Liver (tissue), 3 donors: Measurements from ENCODE around the gene ZC3H11A.

ENCODE experiments used
- CTCF ChIP-seq: fragments of 150-350 bp; IDR thresholded peaks from 2 replicates; pipeline ENCODE4 v1.5.1; 2017; ENCODE audit warnings: improper control_type of control experiment, low read depth, low read length; ENCODE audit not compliant: missing input control
- FOXA1 ChIP-seq: IDR thresholded peaks from 2 replicates; pipeline ENCODE4 v1.6.1; 2016; ENCODE audit warnings: antibody characterized with exemption
- GABPA ChIP-seq, 2 donors: IDR thresholded peaks in 1 of 2; conservative IDR thresholded peaks in 1 of 2; 2 replicates each; pipeline ENCODE4 v1.6.1; 2016; ENCODE audit warnings: antibody characterized with exemption in 2 of 2, mild to moderate bottlenecking in 1 of 2, moderate library complexity in 1 of 2
- HNF4A ChIP-seq, 2 donors: conservative IDR thresholded peaks; 2 replicates each; pipeline ENCODE4 v1.6.1; 2016; ENCODE audit warnings: antibody characterized with exemption in 2 of 2, mild to moderate bottlenecking in 2 of 2
- HNF4G ChIP-seq: IDR thresholded peaks from 2 replicates; pipeline ENCODE4 v1.6.1; 2016; ENCODE audit warnings: antibody characterized with exemption
- JUND ChIP-seq, 2 donors: IDR thresholded peaks; 2 replicates each; pipeline ENCODE4 v1.6.1; 2016; ENCODE audit warnings: antibody characterized with exemption in 2 of 2
- MAX ChIP-seq: IDR thresholded peaks from 2 replicates; pipeline ENCODE4 v1.6.1; 2016; ENCODE audit warnings: antibody characterized with exemption
- RAD21 ChIP-seq, 2 donors: IDR thresholded peaks; 2 replicates each; pipeline ENCODE4 v1.6.1; 2016; ENCODE audit warnings: antibody characterized with exemption in 2 of 2, mild to moderate bottlenecking in 2 of 2
- REST ChIP-seq: IDR thresholded peaks from 2 replicates; pipeline ENCODE4 v1.6.1; 2016; ENCODE audit warnings: antibody characterized with exemption, mild to moderate bottlenecking
- RXRA ChIP-seq, 2 donors: IDR thresholded peaks; 2 replicates each; pipeline ENCODE4 v1.6.1; 2017 to 2018; ENCODE audit warnings: antibody characterized with exemption in 2 of 2, mild to moderate bottlenecking in 1 of 2
- SP1 ChIP-seq: IDR thresholded peaks from 2 replicates; pipeline ENCODE4 v1.6.1; 2018; ENCODE audit warnings: antibody characterized with exemption, mild to moderate bottlenecking
- TAF1 ChIP-seq: conservative IDR thresholded peaks from 2 replicates; pipeline ENCODE4 v1.6.1; 2016; ENCODE audit warnings: antibody characterized with exemption, mild to moderate bottlenecking
- YY1 ChIP-seq: IDR thresholded peaks from 2 replicates; pipeline ENCODE4 v1.6.1; 2016; ENCODE audit warnings: antibody characterized with exemption, mild to moderate bottlenecking
- donor health status: healthy.
- donor health status: healthy.

- no peak for TF ChIP-seq RAD21 (IDR thresholded peaks at IDR 0.05)
- TF ChIP-seq CTCF = no peak
- no peak for TF ChIP-seq REST
- no peak for TF ChIP-seq HNF4G
- no peak for TF ChIP-seq YY1
- no peak for TF ChIP-seq JUND (IDR thresholded peaks at IDR 0.05)
- TF ChIP-seq TAF1 = no peak
- no peak for TF ChIP-seq GABPA (IDR thresholded peaks at IDR 0.05 in 1 of 2, conservative IDR thresholded peaks at IDR 0.05 in 1 of 2)
- TF ChIP-seq FOXA1 = no peak
- TF ChIP-seq RXRA (IDR thresholded peaks at IDR 0.05) = no peak
- TF ChIP-seq HNF4A (conservative IDR thresholded peaks at IDR 0.05) = no peak
- TF ChIP-seq MAX = no peak
- no peak for TF ChIP-seq SP1
Measured at GRCh38 chr1:203778789-203779188, 16.6 kb upstream of the ZC3H11A start.
